ENCODE measurements around the gene TLE5.
"Not testable (repeated sequence)": the region's sequence is repeated elsewhere in the genome, so short reads cannot be mapped to it uniquely, and the experiment has no call there.

Gene TLE5

GRCh38 chr19:3045191-3045590 lies 17.1 kb downstream of the TLE5 start:
- no peak for DNase-seq (ENCODE audit: low spot score)

GRCh38 chr19:3042621-3043267 lies 19.6 kb downstream of the TLE5 start:
- no peak for DNase-seq (ENCODE audit: low spot score)

GRCh38 chr19:3041761-3042620 lies 20.3 kb downstream of the TLE5 start:
- DNase-seq (ENCODE audit: low spot score) = no peak

GRCh38 chr19:3041327-3041726 lies 21.0 kb downstream of the TLE5 start:
- DNase-seq (ENCODE audit: low spot score) = no peak

- DNase-seq (ENCODE audit: low spot score) = no peak
Measured at GRCh38 chr19:3039641-3040077, 22.6 kb downstream of the TLE5 start.

- DNase-seq (ENCODE audit: low spot score) = no peak
Measured at GRCh38 chr19:3039125-3039524, 23.2 kb downstream of the TLE5 start.

- DNase-seq (ENCODE audit: low spot score) = no peak
Measured at GRCh38 chr19:3038214-3038613, 24.1 kb downstream of the TLE5 start.

- DNase-seq (ENCODE audit: low spot score) = not testable (repeated sequence)
Measured at GRCh38 chr19:3036977-3037544, 25.2 kb downstream of the TLE5 start.

GRCh38 chr19:3036119-3036976 lies 25.9 kb downstream of the TLE5 start:
- DNase-seq (ENCODE audit: low spot score) = peak; percentile 96

- peak; percentile 100 for DNase-seq (ENCODE audit: low spot score)
Measured at GRCh38 chr19:3035542-3036118, 26.7 kb downstream of the TLE5 start.

- DNase-seq (ENCODE audit: low spot score) = peak; percentile 53
Measured at GRCh38 chr19:3034656-3035541, 27.4 kb downstream of the TLE5 start.

- DNase-seq (ENCODE audit: low spot score) = no peak
Measured at GRCh38 chr19:3034406-3034655, 28.0 kb downstream of the TLE5 start.

- no peak for DNase-seq (ENCODE audit: low spot score)
Measured at GRCh38 chr19:3033595-3034405, 28.5 kb downstream of the TLE5 start.

- DNase-seq (ENCODE audit: low spot score) = no peak
Measured at GRCh38 chr19:3031607-3031867, 30.8 kb downstream of the TLE5 start.

- DNase-seq (ENCODE audit: low spot score) = peak; percentile 78
Measured at GRCh38 chr19:3029065-3029923, 33.0 kb downstream of the TLE5 start, which contains the start of gene TLE2. Gene TLE2, minus strand, starts transcription at chr19:3029280. Its CDS starts 376 bp downstream, at chr19:3028904.

- no peak for DNase-seq (ENCODE audit: low spot score)
Measured at GRCh38 chr19:3028305-3029064, 33.8 kb downstream of the TLE5 start.

GRCh38 chr19:3027981-3028304 lies 34.4 kb downstream of the TLE5 start:
- DNase-seq (ENCODE audit: low spot score) = no peak

- DNase-seq (ENCODE audit: low spot score) = no peak
Measured at GRCh38 chr19:3027292-3027691, 35.0 kb downstream of the TLE5 start.

GRCh38 chr19:3026768-3027167 lies 35.5 kb downstream of the TLE5 start:
- no peak for DNase-seq (ENCODE audit: low spot score)
